Measurements from ENCODE around the gene GMDS. TPM values are rescaled to one million over a fixed set of nuclear protein-coding genes. Genes with fewer than 3 reads are reported as not detected.

The GMDS gene
- total RNA-seq, 2 experiments from 2014 or later, result 36.6 to 42.8 TPM

GRCh38 chr6:2179241-2179640, 66.2 kb downstream of the GMDS start:
- TF ChIP-seq CTCF (IDR thresholded peaks at IDR 0.05), result no peak
- DNase-seq, result no peak
- Mint-ChIP-seq H3K27me3 (no peaks in the 10 kb centered on the region), H3K4me3 (no peak overlapping the region), H3K36me3 (ENCODE audit: low read depth) (peaks cover 13% of the 10 kb centered on the region), H3K4me1 (ENCODE audit: low read depth) (peaks cover 33% of the 10 kb centered on the region), H3K27ac (no peak overlapping the region), H3K9me3 (peaks cover 15% of the 10 kb centered on the region)
- ATAC-seq, result no peak
- intact Hi-C loops (cut with micrococcal nuclease), result no loop called here
- ChIA-PET CTCF (no interaction called here), POLR2A (no interaction called here)

DNA sequence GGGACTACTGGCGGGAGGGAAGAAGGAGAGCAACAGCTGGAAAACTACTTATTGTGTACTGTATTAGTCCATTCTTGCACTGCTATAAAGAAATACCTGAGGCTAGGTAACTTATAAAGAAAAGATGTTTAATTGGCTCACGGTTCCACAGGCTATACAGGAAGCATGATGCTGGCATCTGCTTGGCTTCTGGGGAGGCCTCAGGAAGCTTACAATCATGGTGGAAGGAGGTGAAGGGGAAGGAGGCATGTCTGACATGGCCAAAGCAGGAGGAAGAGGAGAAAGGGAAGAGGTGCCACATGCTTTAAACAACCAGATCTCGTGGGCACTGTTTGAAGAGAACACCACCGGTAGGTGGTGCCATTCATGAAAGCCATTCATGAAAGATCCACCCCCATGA, 67.3 kb downstream of the GMDS start:
- DNase-seq (no peak), ATAC-seq (no peak)
- H3K27me3 Mint-ChIP-seq, result no peaks in the 10 kb centered on the region
- peaks cover 15% of the 10 kb centered on the region for H3K9me3 Mint-ChIP-seq
- peaks cover 36% of the 10 kb centered on the region for H3K4me1 Mint-ChIP-seq (ENCODE audit: low read depth)
- CTCF ChIA-PET, result no interaction called here
- TF ChIP-seq CTCF (IDR thresholded peaks at IDR 0.05), result no peak
- POLR2A ChIA-PET, result no interaction called here
- H3K27ac Mint-ChIP-seq, result no peak overlapping the region
- peaks cover 13% of the 10 kb centered on the region for H3K36me3 Mint-ChIP-seq (ENCODE audit: low read depth)
- intact Hi-C loops (cut with micrococcal nuclease), result no loop called here
- H3K4me3 Mint-ChIP-seq, result no peak overlapping the region

DNA sequence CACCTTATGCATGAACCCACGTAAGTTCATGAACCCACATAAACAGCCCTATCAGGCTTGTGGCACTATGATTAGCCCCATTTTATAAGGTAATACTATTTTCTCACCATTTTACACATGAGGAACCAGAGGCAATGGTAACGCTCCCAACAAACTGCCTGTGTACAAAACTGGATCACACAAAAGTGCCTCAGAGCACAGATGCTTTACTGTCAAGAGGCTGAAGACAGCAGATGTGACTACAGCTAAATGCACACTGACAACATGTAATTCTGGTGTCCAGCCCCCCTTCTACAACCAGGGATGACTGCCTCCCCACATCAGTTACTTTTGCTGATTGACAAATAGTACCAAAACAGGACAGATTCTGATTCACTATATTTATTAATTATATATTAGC, 69.6 kb downstream of the GMDS start:
- ChIA-PET CTCF (no interaction called here), POLR2A (no interaction called here)
- no peak for ATAC-seq
- intact Hi-C loops (cut with micrococcal nuclease), result no loop called here
- H3K36me3 Mint-ChIP-seq (ENCODE audit: low read depth), result peaks cover 13% of the 10 kb centered on the region
- H3K27me3 Mint-ChIP-seq, result no peaks in the 10 kb centered on the region
- peaks cover 15% of the 10 kb centered on the region for H3K9me3 Mint-ChIP-seq
- peaks cover 34% of the 10 kb centered on the region for H3K4me1 Mint-ChIP-seq (ENCODE audit: low read depth)
- TF ChIP-seq CTCF (IDR thresholded peaks at IDR 0.05), result no peak
- H3K4me3 Mint-ChIP-seq, result no peak overlapping the region
- DNase-seq, result no peak
- H3K27ac Mint-ChIP-seq, result no peak overlapping the region

GRCh38 chr6:2173203-2173961, 72.0 kb downstream of the GMDS start:
- POLR2A ChIA-PET, result no interaction called here
- H3K27me3 Mint-ChIP-seq, result no peaks in the 10 kb centered on the region
- peaks cover 12% of the 10 kb centered on the region for H3K36me3 Mint-ChIP-seq (ENCODE audit: low read depth)
- peaks cover 7% of the 10 kb centered on the region for H3K9me3 Mint-ChIP-seq
- H3K4me1 Mint-ChIP-seq (ENCODE audit: low read depth), result peaks cover 31% of the 10 kb centered on the region
- ATAC-seq (no peak), DNase-seq (no peak)
- CTCF ChIA-PET, result no interaction called here
- H3K27ac Mint-ChIP-seq, result no peak overlapping the region
- TF ChIP-seq CTCF (IDR thresholded peaks at IDR 0.05), result no peak
- intact Hi-C loops (cut with micrococcal nuclease), result no loop called here
- no peak overlapping the region for H3K4me3 Mint-ChIP-seq

GRCh38 chr6:2171728-2172127, 73.7 kb downstream of the GMDS start:
- CTCF ChIA-PET, result no interaction called here
- intact Hi-C loops (cut with micrococcal nuclease), result no loop called here
- H3K4me3 Mint-ChIP-seq, result no peak overlapping the region
- H3K27ac Mint-ChIP-seq, result no peak overlapping the region
- TF ChIP-seq CTCF (IDR thresholded peaks at IDR 0.05), result no peak
- ATAC-seq (no peak), DNase-seq (no peak)
- peaks cover 2% of the 10 kb centered on the region for H3K36me3 Mint-ChIP-seq (ENCODE audit: low read depth)
- H3K27me3 Mint-ChIP-seq, result no peaks in the 10 kb centered on the region
- POLR2A ChIA-PET, result no interaction called here
- no peaks in the 10 kb centered on the region for H3K9me3 Mint-ChIP-seq
- peaks cover 25% of the 10 kb centered on the region for H3K4me1 Mint-ChIP-seq (ENCODE audit: low read depth)
